GM18499 (cell line): Measurements from ENCODE around the gene CD28.
"Not testable (repeated sequence)": the region's sequence is repeated elsewhere in the genome, so short reads cannot be mapped to it uniquely, and the experiment has no call there.

Experiments
- ATAC-seq: cut with Tn5 transposase; IDR thresholded peaks from one replicate; pipeline ENCODE4 v1.9.1; 2021; ENCODE audit warnings: moderate number of reproducible peaks; ENCODE audit not compliant: insufficient read depth, unreplicated experiment

The CD28 gene

DNA sequence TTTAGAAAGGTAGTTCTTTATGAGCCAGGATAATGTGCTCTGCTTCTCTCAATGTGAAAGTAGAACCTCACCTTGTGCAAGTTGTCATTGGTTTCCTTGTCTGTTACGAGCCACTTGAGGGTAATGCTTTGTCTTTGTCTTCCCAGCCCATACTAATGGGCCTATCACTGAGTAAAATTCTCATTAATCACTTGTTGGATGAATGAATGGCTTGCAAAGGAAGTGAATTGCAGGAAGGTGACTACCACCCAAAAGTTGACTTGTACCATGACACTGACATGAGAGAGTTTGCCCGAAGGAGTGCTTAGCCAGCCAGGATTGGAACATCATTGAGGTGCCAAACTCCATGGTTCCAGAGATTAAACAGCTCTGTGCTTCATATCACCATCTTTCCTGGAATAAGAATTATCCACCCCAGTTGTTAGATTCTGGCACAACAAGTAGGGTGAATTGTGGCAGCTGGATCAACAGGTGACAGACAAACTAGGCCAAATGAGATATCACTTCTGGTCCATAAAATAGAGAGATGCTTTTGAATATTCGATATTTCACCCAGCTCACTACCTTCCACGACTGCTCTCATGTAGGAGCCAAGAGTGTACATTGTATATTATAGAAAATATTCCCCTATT, 20.5 kb upstream of the CD28 start:
- no peak for ATAC-seq

DNA sequence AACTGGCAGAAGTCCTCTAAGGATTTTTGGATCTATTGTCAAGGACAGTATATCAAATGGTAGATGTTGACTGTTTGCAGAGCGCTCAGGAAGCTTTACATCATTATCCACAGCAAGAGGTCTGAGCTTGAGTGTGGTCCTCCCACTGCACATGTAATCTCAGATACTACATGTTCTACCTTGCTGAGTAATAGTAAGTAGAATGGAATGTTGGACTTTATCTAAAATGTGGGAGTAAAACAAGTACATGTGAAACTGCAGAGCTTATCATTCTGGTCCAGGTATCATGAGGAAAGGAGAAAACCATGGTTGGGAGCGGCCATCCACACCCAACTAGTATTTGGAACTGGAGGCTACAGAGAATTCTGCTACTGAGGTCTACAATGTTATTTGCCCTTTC, 19.3 kb upstream of the CD28 start:
- ATAC-seq: no peak

DNA sequence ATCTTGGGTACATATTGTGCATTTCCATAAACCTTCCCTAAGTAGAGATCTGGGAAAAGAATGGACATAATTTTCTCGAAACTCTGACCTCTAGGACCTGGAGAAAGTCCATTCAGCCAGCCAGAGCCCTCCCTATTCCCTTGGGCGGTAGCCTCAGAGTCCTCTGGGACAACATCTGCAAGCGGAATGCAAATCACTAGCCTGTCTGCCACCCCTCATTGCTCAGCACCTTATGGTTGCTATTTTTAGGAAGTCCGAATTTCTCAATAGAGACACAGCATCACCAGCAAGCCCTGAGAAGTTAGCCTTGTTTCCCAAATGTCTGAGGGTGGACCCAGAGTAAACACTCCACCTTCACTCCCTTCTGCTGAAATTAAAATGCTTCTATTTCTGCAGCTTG, 17.6 kb upstream of the CD28 start:
- ATAC-seq: peak; percentile 36

DNA sequence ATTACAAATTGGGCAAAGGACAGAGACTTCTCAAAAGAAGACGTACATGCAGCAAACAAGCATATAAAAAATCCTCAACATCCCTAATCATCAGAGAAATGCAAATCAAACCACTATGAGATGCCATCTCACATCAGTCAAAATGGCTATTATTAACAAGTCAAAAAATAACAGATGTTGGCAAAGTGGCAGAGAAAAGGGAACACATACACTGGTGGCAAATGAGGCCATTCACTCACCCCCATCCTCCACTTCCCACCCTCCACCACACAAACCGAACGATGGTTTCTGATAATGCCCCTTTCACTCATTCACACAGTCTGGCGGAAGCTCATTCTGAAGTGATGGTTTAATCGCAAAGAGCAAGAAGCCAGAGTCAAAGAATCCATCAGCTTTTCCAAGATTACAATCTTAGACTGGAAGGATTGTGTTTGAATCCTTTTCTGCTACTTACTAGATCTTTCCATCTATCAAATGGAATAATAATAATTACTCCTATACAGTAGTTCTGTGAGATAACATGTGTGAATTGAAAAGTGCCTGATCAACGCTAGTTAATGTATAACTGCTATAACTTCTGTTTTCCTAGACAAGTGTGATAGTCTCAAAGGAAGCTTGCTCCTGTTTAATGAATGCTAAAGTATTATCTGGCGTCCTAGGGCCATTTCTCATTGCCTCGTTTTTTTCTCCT, 16.9 kb upstream of the CD28 start:
- no peak for ATAC-seq

DNA sequence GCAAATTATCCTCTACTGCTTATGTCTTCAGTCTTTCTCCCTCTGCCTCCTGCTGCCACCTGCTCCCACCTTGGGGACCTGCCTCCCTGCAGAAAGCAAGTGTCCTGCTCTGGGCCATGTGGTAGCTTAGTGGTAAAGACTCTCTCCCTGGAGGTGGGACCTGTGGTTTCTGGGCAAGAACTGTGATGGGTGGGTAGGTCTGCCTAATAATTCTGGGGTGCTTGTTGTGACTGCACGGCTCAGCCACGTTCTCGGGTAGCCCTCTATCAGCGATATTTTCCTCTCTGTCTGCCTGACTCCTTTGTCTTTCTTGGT, 16.4 kb upstream of the CD28 start:
- ATAC-seq: no peak

DNA sequence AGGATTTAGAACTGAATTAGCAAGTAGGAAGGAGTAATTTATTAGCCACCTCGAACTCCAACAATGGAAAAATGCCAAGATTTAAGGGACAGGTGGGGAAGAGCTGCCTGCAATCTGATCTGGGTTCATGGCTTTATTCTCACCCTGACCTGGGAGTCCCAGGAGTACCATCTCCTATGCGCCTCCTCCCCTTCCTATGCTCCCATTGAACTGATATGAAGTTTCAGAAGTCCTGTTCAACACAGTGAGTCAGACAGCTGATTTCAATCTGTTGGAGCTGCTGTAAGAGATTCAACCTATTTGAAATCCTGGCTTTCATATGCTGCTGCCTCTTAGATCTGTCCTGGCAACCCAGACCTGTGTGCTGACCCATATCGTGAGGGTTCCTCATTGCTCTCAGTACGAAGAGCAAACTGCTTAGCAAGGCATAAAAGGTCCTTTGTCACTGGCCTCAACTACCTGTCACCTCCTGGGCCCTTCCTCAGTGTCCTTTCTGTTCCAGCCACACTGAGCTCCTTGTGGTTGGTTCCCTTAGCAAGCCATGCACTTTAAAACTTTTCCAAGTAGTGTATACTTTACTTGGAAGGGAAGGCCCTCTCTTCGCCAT, 15.9 kb upstream of the CD28 start:
- no peak for ATAC-seq

DNA sequence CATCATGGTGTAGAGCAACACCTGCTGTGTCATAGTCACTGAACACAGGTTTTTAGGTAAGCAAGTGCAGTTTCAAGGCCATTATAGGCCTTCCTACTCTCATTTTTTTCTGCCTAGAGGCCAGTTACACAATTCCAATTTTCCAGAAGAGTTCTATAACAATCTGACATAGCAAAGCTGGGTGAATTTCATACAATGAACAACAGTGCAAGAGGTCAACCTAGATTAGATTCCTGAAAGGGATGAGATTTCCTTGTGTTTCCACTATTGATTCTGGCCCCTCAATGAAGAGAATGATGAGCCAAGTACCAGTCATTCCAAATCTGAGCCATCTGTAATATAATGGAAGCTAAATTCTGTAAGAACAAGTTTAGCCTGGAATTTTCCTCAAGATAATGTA, 15.3 kb upstream of the CD28 start:
- no peak for ATAC-seq

DNA sequence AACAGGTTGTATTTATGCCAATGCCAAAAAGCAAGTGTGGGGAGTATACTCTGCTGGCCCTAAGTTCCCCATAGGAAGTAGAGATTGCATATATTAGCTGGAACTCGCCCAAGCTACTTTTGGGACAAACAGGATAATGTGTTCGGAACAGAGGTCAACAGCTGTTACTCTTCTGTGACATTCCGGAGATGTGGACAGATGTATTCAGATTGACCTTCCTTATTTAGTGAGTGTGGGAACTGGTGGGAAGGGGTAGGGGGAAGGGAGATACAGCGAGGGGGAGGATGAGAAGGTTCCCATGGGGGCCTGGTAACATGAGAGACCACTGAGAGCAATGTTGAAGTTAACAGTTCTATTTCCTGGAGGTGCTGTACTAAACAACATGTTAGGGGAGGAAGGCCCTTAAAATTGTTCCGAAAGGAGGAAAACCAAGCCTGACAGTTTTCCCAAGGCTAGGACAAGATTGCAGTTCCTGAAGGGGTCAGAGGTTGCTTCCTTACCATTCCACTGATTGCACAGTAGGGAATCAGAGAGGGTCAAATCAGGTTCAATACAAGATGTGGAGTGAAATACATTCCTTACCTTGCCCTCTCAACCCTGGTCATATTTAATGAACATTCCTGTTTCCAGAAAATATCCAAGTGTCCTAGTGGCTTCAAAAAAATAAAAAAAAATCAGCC, 14.3 kb upstream of the CD28 start:
- no peak for ATAC-seq

DNA sequence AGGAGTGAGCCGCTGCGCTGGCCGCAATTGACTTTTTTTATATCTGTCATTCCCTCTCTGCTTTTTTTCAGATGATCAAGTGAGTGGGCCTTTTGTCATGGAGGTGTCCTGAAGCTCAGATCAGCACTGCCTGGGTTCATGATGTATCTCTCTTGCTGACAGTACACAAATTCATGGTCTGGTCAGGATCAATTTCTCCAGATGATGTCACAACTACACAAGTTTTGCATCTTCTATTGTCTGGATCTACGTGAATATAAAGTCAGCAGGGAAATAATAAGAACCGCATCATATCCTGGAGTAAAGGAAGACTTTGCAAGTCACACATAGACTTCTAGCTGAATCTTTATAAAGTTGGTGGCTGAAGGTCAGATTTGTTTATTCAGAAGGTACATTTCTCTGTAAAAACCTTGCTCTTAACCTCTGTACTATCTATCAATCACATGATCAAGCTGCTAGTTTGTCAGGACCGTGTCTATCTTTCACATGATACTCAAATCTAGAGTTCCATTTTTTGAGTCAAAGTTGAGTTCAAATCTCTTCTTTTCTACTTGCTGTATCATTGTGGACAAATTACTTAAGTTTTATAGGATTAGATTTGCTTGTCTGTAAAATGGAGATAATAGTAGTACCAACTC, 13.1 kb upstream of the CD28 start:
- no peak for ATAC-seq

DNA sequence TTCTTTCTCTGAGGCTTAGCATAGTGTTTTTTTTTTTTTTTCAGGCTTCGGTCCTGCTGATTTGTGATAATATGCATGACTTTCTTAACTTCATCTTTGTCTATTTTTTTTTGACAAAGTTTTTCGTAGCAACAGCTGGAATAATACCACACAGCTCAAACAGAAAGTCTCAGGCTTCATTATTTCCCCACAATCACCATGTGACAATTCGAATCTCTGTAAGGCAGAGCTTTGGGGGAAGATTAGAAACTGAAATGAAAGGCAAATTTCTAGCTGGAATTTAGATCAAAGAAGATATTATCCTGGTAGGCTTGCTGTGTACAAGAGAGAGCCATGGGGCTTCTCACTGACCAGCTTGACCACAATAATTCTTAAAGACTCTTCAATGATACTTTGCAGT, 12.2 kb upstream of the CD28 start:
- ATAC-seq: no peak

DNA sequence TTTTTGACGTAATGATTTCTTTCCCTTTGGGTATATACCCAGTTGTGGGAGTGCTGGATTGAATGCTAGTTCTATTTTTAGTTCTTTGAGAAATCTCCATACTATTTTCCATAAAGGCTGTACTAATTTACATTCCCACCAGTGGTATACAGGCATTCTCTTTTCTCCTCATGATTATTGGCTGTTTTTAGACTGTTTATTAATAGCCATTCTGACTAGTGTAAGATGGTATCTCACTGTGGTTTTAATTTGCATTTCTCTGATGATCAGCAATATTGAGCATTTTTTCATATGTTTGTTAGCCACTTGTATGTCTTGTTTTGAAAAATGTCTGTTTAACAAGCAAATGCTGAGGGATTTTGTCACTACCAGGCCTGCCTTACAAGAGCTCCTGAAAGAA, 9.2 kb upstream of the CD28 start:
- ATAC-seq: no peak

DNA sequence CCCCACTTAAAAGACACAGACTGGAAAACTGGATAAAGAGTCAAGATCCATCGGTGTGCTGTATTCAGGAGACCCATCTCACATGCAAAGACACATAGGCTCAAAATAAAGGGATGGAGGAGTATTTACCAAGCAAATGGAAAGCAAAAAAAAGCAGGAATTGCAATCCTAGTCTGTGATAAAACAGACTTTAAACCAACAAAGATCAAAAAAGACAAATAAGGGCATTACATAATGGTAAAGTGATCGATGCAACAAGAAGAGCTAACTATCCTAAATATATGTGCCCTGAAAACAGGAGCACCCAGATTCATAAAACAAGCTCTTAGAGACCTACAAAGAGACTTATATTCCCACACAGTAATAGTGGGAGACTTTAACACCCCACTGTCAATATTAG, 8.7 kb upstream of the CD28 start:
- ATAC-seq: not testable (repeated sequence)

DNA sequence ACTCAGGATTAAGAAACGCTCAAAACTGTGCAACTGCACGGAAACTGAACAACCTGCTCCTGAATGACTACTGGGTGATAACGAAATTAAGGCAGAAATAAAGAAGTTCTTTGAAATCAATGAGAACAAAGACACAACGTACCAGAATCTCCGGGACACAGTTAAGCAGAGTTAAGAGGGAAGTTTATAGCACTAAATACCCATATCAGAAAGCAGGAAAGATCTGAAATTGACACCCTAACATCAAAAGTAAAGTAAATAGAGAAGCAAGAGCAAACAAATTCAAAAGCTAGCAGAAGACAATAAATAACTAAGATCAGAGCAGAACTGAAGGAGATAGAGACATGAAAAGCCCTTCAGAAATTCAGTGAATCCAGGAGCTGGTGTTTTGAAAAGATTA, 8.0 kb upstream of the CD28 start:
- ATAC-seq: not testable (repeated sequence)

DNA sequence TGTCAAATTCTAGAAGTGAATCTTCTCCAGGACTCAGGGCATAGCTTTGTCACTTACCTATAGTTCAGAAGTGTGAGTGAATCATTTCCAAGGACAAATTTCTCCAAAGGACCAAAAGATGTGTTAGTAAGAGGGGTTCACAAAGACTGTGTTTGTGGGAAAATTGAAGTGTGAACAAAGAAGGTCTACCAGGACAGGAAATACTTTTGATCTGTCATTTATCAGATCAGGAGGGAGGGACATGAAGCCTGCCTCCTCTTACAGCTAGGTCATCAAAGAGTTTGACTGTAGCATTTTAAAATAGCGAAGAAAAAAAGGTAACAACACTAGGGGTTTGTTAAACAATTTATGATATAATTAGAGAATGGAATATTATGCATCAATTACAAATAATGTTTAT, 2.0 kb upstream of the CD28 start:
- no peak for ATAC-seq

DNA sequence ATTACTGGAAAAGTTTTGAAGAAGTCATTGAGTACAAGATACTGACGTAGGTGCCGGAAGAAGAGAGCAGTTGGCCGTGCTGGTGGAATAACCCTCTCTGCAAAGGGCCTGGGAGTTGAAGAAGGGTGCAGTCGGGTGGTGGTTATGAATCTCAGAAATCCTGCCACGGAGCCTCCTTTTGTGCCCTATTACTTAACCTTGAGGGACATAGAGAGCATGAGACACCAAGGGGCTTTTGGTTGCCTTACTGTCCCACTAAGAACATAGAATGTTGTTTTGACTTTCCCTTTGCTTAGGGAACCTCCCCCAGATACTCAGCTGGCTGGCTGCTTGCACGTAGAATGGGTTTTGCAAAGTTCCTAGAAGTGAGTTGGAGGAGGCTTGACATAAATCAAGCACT, 1.3 kb upstream of the CD28 start:
- ATAC-seq: no peak

DNA sequence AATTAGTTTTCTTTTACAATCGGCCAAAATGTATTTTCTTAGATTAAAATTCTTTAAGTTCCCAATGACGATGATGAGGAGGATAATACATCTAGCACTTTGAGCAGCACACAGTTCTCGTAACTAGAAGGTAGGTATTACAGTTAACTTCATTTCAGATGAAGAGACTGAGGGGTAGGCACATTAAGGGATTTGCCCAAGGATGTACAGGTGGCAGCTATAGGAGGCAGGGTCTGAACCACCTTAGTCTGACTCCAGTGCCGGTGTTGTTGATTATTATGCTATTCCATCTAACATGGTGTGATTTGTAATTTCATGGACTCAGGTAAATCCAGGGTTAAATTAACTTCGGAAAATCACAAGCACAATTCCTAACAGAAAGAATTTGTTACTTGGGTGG, 1.1 kb downstream of the CD28 start:
- no peak for ATAC-seq

DNA sequence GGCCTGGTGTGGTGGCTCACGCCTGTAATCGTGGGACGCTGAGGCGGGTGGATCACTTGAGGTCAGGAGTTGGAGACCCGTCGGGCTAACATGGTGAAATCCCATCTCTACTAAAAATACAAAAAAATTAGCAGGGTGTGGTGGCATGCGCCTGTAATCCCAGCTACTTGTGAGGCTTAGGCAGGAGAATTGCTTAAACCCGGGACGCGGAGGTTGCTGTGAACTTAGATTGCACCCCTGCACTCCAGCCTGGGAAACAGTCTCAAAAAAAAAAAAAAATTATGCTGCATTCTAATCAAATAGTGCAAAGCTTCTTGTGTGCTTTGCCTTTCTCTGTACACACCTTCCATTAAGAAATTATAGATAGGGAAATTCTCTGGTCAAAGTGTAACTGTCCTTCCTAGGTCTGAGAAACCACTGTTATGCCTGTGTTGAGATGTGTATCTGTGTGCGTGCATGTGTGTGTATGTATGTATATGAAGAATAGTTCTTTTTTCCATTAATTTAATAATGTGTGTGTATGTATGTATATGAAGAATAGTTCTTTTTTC, 2.5 kb downstream of the CD28 start:
- no peak for ATAC-seq

DNA sequence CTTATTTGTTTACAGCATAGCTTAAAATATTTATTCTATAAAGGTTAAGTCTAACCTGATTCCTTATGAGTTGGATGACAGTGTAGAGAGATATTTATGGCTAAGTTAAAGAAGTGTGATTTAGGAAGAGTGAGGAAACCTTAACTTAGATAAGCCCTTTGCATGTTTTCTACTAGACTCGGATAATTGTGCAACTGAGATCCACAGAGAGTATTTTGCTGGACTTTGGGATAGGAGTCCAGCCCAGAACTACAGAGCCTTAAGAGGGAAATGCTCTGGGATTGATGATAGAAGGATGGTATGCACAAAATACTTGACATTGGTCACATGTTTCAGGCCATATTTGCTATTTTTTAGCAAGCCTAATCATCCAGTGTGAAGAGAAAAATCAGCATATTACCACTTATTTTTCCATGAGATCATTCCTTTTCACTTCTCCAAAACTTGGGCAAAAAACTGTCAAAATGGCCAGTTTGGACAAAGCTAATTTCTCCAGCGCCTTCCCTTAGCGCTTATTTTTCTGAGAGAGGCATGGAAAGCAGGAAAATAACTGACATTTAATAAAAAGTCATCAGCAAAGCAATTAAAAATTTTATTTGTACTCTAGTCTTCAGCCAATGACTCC, 3.1 kb downstream of the CD28 start:
- no peak for ATAC-seq

DNA sequence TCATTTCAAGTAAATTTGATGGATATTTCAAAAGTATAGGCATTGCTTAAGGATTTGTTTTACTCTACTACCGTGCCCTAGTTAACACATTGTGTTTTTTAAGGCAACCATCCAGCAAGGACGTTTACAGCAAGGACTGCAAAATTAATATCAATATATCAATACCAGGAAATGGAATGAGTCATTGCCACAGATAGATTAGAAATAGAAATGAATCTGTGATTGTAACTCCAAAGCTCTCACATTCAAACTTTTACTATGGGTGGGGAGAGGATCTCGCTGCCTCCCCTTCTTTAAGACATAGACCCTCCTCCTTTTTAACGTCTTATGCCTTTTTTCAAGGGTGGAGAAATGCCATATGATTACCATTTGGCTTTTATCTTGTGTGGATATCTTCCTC, 3.8 kb downstream of the CD28 start:
- ATAC-seq: no peak

DNA sequence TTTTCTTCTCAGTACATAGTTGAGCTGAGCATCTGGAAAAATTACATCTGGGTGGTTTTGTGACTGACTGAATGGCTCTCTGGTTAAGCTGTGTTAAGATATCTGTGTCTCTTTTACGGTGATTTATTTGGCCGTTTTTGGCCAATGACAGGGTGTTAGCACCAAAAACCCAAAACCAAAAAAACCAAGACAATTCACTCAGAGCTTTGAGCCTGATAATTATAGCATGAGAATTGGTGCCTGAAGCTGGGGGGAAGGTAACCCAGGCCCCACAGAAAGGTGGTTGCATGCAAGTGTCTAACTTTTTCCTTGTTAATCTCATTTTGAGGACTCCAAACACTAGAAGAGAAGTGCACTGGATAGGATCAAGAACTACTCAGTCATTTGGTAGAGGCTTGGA, 4.5 kb downstream of the CD28 start:
- ATAC-seq: no peak
